GM12878 (cell line): Measurements from ENCODE around the gene HPD. TPM values are rescaled to one million over a fixed set of nuclear protein-coding genes. Genes with fewer than 3 reads are reported as not detected.
A peak's percentile ranks its signal among the peaks of the same experiment; 100 is the strongest.

ENCODE experiments used
- ATAC-seq: fragments of 200-7000 bp; cut with Tn5 transposase; 3 replicates; pipeline ENCODE4 v1.9.1; 2020; ENCODE audit warnings: mild to moderate bottlenecking, moderate library complexity
- BruUV-seq: library from RNA; stranded (reverse); fragments of 400-500 nt; replicated peaks from 2 replicates; lab custom pipeline; 2021; lab: Mats Ljungman, UMichigan
- CTCF ChIA-PET: fragments of 300-600 bp; sonication (Branson Sonifier 250); formaldehyde crosslinking; extraction: SDS; loops from one replicate; lab custom pipeline; 2021; ENCODE audit warnings: inconsistent platforms; lab: Yijun Ruan, JAX
- POLR2A ChIA-PET: fragments of 350-600 bp; formaldehyde crosslinking; extraction: SDS; loops from one replicate; lab custom pipeline; 2021; ENCODE audit warnings: inconsistent platforms; lab: Charles Lee
- RAD21 ChIA-PET: fragments of 300-600 bp; sonication (Branson Sonifier 250); formaldehyde crosslinking; loops from one replicate; lab custom pipeline; 2023; ENCODE audit warnings: antibody characterized with exemption; ENCODE audit not compliant: unreplicated experiment; lab: Charles Lee
- SMC1A ChIA-PET: fragments of 300-600 bp; sonication (Branson Sonifier 250); formaldehyde crosslinking; loops from one replicate; lab custom pipeline; 2023; ENCODE audit not compliant: unreplicated experiment, uncharacterized antibody; lab: Charles Lee
- DNase-seq: peaks from one replicate; pipeline ENCODE4 v3.0.0-alpha.2; 2011; ENCODE audit warnings: low read depth, low spot score
- FAIRE-seq: peaks from 3 replicates; lab custom pipeline; 2011; peaks lifted over from hg19 to GRCh38; lab: Jason Lieb, UNC
- H2AFZ ChIP-seq: 2 replicates; pipeline ENCODE4 v1.6.0; 2011; ENCODE audit warnings: low read depth, low read length, control low read depth; ENCODE audit not compliant: control insufficient read depth
- H3K27ac ChIP-seq: 2 replicates; pipeline ENCODE4 v1.5.1; 2011; ENCODE audit warnings: control low read depth; ENCODE audit not compliant: control insufficient read depth, insufficient read depth
- H3K27me3 ChIP-seq, 2 experiments: replicated peaks in 1 of 2; 2 replicates each; pipeline versions ENCODE4 v1.6.0 to v1.6.1; 2011; ENCODE audit warnings: low read length in 1 of 2; ENCODE audit not compliant: control insufficient read depth in 2 of 2, insufficient read depth in 2 of 2
- H3K36me3 ChIP-seq, 2 experiments: 2 replicates each; pipeline ENCODE4 v1.5.1; 2011; ENCODE audit warnings: low read length in 1 of 2; ENCODE audit not compliant: control insufficient read depth in 2 of 2, insufficient read depth in 2 of 2
- H3K4me1 ChIP-seq: 2 replicates; pipeline ENCODE4 v1.6.1; 2011; ENCODE audit warnings: mild to moderate bottlenecking, low read length, moderate library complexity, mixed read lengths; ENCODE audit not compliant: control insufficient read depth, insufficient read depth
- H3K4me2 ChIP-seq: 2 replicates; pipeline ENCODE4 v1.6.0; 2011; ENCODE audit warnings: control low read depth; ENCODE audit not compliant: control insufficient read depth, insufficient read depth
- H3K4me3 ChIP-seq: fragments of 200-600 bp; sonication (generic); 2 replicates; pipeline ENCODE4 v1.5.1; 2016
- H3K79me2 ChIP-seq: 2 replicates; pipeline ENCODE4 v1.6.0; 2011; ENCODE audit warnings: low read length; ENCODE audit not compliant: control insufficient read depth, insufficient read depth
- H3K9ac ChIP-seq: 2 replicates; pipeline ENCODE4 v1.8.0; 2011; ENCODE audit warnings: low read length, control low read depth, mixed read lengths; ENCODE audit not compliant: control insufficient read depth, insufficient read depth
- H3K9me3 ChIP-seq: replicated peaks from 3 replicates; pipeline ENCODE4 v1.5.1; 2011; ENCODE audit warnings: mild to moderate bottlenecking, low read length; ENCODE audit not compliant: control insufficient read depth, insufficient read depth
- H4K20me1 ChIP-seq: 2 replicates; pipeline ENCODE4 v1.6.0; 2011; ENCODE audit not compliant: control insufficient read depth, insufficient read depth
- BCL11A ChIP-seq: IDR thresholded peaks from 2 replicates; pipeline ENCODE4 v1.6.1; 2011; ENCODE audit warnings: low read depth, low read length
- BCL3 ChIP-seq: IDR thresholded peaks from 2 replicates; pipeline ENCODE4 v1.6.1; 2011; ENCODE audit warnings: borderline replicate concordance, low read depth, mild to moderate bottlenecking, moderate library complexity, low read length; ENCODE audit not compliant: insufficient read depth, poor library complexity, severe bottlenecking
- HCFC1 ChIP-seq: fragments of 150-350 bp; IDR thresholded peaks from 2 replicates; pipeline ENCODE4 v1.6.1; 2014; ENCODE audit warnings: low read length
- KAT2A ChIP-seq: conservative IDR thresholded peaks from 2 replicates; pipeline ENCODE4 v1.6.1; 2011; ENCODE audit warnings: low read depth, low read length; ENCODE audit not compliant: control insufficient read depth
- LARP7 ChIP-seq: fragments of 450-650 bp; IDR thresholded peaks from 2 replicates; pipeline ENCODE4 v1.6.1; 2017; ENCODE audit warnings: mild to moderate bottlenecking
- NR2C2 ChIP-seq: IDR thresholded peaks from 2 replicates; pipeline ENCODE4 v1.6.1; 2011; ENCODE audit warnings: borderline replicate concordance, low read depth; ENCODE audit not compliant: control insufficient read depth, insufficient read length
- PAX8 ChIP-seq: fragments of 450-650 bp; IDR thresholded peaks from 2 replicates; pipeline ENCODE4 v1.6.1; 2017; ENCODE audit warnings: mild to moderate bottlenecking, moderate library complexity
- POLR2AphosphoS2 ChIP-seq: IDR thresholded peaks from 2 replicates; pipeline ENCODE4 v1.6.1; 2011; ENCODE audit warnings: low read depth, mild to moderate bottlenecking, low read length, improper control_type of control experiment, moderate library complexity
- SIN3A ChIP-seq: IDR thresholded peaks from 2 replicates; pipeline ENCODE4 v1.6.1; 2012; ENCODE audit warnings: low read depth, low read length, improper control_type of control experiment
- SMAD1 ChIP-seq: fragments of 450-650 bp; IDR thresholded peaks from 2 replicates; pipeline ENCODE4 v1.6.1; 2018; ENCODE audit warnings: mild to moderate bottlenecking, low read depth; ENCODE audit not compliant: partially characterized antibody
- SPI1 ChIP-seq: IDR thresholded peaks from 2 replicates; pipeline ENCODE4 v1.6.1; 2011; ENCODE audit warnings: low read depth, mild to moderate bottlenecking, low read length, moderate library complexity, borderline replicate concordance; ENCODE audit not compliant: insufficient read depth
- STAT3 ChIP-seq: IDR thresholded peaks from 2 replicates; pipeline ENCODE4 v1.6.1; 2011; ENCODE audit warnings: low read depth, low read length, improper control_type of control experiment
- ZBED1 ChIP-seq: IDR thresholded peaks from 2 replicates; pipeline ENCODE4 v1.6.1; 2016; ENCODE audit warnings: borderline replicate concordance
- ZNF207 ChIP-seq: fragments of 450-650 bp; IDR thresholded peaks from 2 replicates; pipeline ENCODE4 v1.6.1; 2014; ENCODE audit warnings: antibody characterized with exemption, mild to moderate bottlenecking, borderline replicate concordance
- ZNF687 ChIP-seq: fragments of 450-650 bp; IDR thresholded peaks from 2 replicates; pipeline ENCODE4 v1.6.1; 2017; ENCODE audit warnings: mild to moderate bottlenecking, moderate library complexity
- WGBS: methylation state at CpG from one replicate; pipeline ENCODE4 v1.1.6; 2016; ENCODE audit warnings: low lambda C conversion rate; ENCODE audit not compliant: insufficient replicate concordance, insufficient coverage; ENCODE audit errors: missing lambda C conversion rate; 5-methylcytosine and 5-hydroxymethylcytosine counted together
- in situ Hi-C: fragments of 300-500 bp; cut with MboI; formaldehyde crosslinking; loops from 9 replicates; pipeline ENCODE4 v1.14.3; 2018; ENCODE audit warnings: mixed read lengths
- intact Hi-C: fragments of 100-400 bp; cut with micrococcal nuclease; formaldehyde crosslinking; loops from one replicate; pipeline ENCODE4 v1.14.2; 2022; ENCODE audit not compliant: unreplicated experiment
- polyA plus RNA-seq, 11 experiments: library from polyadenylated mRNA; depleted of rRNA in 4 of 11; unstranded in 6 of 11; stranded (reverse) in 5 of 11; fragments of >200 nt; fragmentation: Nextera tagmentation in 4 of 11; fragmentation: Illumina TruSeq in 1 of 11; extraction: Ambion mirVana in 4 of 11; extraction: Trizol in 1 of 11; gene quantifications; 1 replicate in 1 of 11; 2 replicates in 10 of 11; pipeline versions ENCODE4 v1.2.1 to v1.2.3, GENCODE V29; 2011 to 2016; ENCODE audit warnings: inconsistent platforms in 2 of 11, missing spikeins in 2 of 11, low read depth in 1 of 11
- total RNA-seq, 4 experiments: library from RNA; depleted of rRNA in 3 of 4; stranded (reverse); fragments of >200 nt in 3 of 4; fragmentation: Illumina TruSeq in 1 of 4; extraction: Trizol in 1 of 4; gene quantifications; 2 replicates each; pipeline versions ENCODE4 v1.2.1 to v1.2.3, GENCODE V29; 2013 to 2021

HPD gene
- total and polyA plus RNA-seq, 10 of the 15 experiments (the other 5 are each of a cell fraction or from before 2014, with no cell fraction given) = 0.04 to 0.69 (median 0.28) TPM; not detected in 7

- TF ChIP-seq SMAD1 (no peak), SPI1 (peak; percentile 48; the same call in 1 of the 2 replicates), ZBED1 (no peak), STAT3 (no peak), SIN3A (0 out of 2 replicates have a peak, but pooled peaks have one; percentile 38), ZNF207 (no peak), LARP7 (0 out of 2 replicates have a peak, but pooled peaks have one; percentile 25), PAX8 (no peak)
Observed at GRCh38 chr12:121839106-121839992, 19.3 kb downstream of the HPD start (continued).

- H3K27me3 ChIP-seq = no peaks in the 10 kb centered on the region
- no peaks in the 10 kb centered on the region for H3K36me3 ChIP-seq
- in situ Hi-C loops (no loop called here), intact Hi-C loops (no loop called here)
- H3K9ac ChIP-seq = no peak overlapping the region
- H3K4me1 ChIP-seq = peaks cover 3% of the 10 kb centered on the region; the same call in 1 of the 2 replicates
- H3K79me2 ChIP-seq = no peaks in the 10 kb centered on the region
- no peak overlapping the region for H3K4me3 ChIP-seq
- POLR2A ChIA-PET = interaction anchor here (0.6 to 1.0 kb wide), 4 partner anchors 7 to 523 kb away, joined by 3 to 6 read pairs (median 4); no protein-coding TSS in a partner anchor
- SMC1A ChIA-PET = interaction anchor here (2.1 kb wide), 1 partner anchor 27 kb away, joined by 7 read pairs; no protein-coding TSS in a partner anchor
- no peak overlapping the region for H2AFZ ChIP-seq
- DNase-seq (no peak), FAIRE-seq (no peak), ATAC-seq (no peak)
- no peak overlapping the region for H3K27ac ChIP-seq
- no peaks in the 10 kb centered on the region for H3K9me3 ChIP-seq
- no peak overlapping the region for H3K4me2 ChIP-seq
- BruUV-seq = no TSS peak
- CTCF ChIA-PET = interaction anchor here (0.8 to 3.8 kb wide), 6 partner anchors 11 to 49 kb away, joined by 3 to 33 read pairs (median 4); partner anchors contain the start of gene RHOF
- WGBS = 60% methylated on average over 5 of the region's 5 CpGs
- no peaks in the 10 kb centered on the region for H4K20me1 ChIP-seq
- RAD21 ChIA-PET = interaction anchor here (0.6 to 2.2 kb wide), 5 partner anchors 26 to 125 kb away, joined by 3 to 8 read pairs (median 3); partner anchors contain the start of gene TMEM120B
- TF ChIP-seq BCL3 (no peak), KAT2A (no peak), ZNF687 (no peak), HCFC1 (no peak), BCL11A (no peak), NR2C2 (no peak), POLR2AphosphoS2 (no peak)
Observed at GRCh38 chr12:121838126-121838525, 20.5 kb downstream of the HPD start.
